Brain microvascular endothelial cell (primary cell): ENCODE results near the gene MAPK8IP3.

Experiments
- DNase-seq: peaks from one replicate; pipeline ENCODE4 v3.0.0-alpha.2; 2020
- H3K27ac ChIP-seq: fragments of 250-450 bp; sonication (Bioruptor Pico); 2 replicates; pipeline ENCODE4 v1.5.1; 2020; ENCODE audit warnings: mild to moderate bottlenecking, moderate library complexity
- H3K27me3 ChIP-seq: fragments of 250-450 bp; sonication (Bioruptor Pico); replicated peaks from 2 replicates; pipeline ENCODE4 v1.5.1; 2020; ENCODE audit warnings: mild to moderate bottlenecking
- H3K36me3 ChIP-seq: fragments of 250-450 bp; sonication (Bioruptor Pico); replicated peaks from 2 replicates; pipeline ENCODE4 v1.5.1; 2020; ENCODE audit warnings: mild to moderate bottlenecking
- H3K4me3 ChIP-seq: 2 replicates; pipeline ENCODE4 v1.5.1; 2011; ENCODE audit warnings: low read depth, mild to moderate bottlenecking, control low read depth, low read length, moderate library complexity
- CTCF ChIP-seq: IDR thresholded peaks from 2 replicates; pipeline ENCODE4 v1.5.1; 2011; ENCODE audit warnings: low read depth, mild to moderate bottlenecking, moderate library complexity, low read length, control low read depth, inconsistent platforms; ENCODE audit errors: missing control alignments
- in situ Hi-C: cut with HindIII; loops from 2 replicates; pipeline ENCODE4 v1.10.0; 2017; ENCODE audit warnings: low sequenced_read_pairs, low pct_ligation_motif_present

Gene MAPK8IP3

GRCh38 chr16:1762196-1762878 is 56.3 kb downstream of the MAPK8IP3 start:
- in situ Hi-C loops, result no loop called here

GRCh38 chr16:1762879-1763520 is 57.0 kb downstream of the MAPK8IP3 start:
- Histone ChIP-seq H3K27ac (no peak overlapping the region), H3K4me3 (no peak overlapping the region), H3K36me3 (peaks cover 80% of the 10 kb centered on the region), H3K27me3 (no peaks in the 10 kb centered on the region)
- in situ Hi-C loops, result no loop called here
- TF ChIP-seq CTCF, result no peak
- DNase-seq, result no peak

More at GRCh38 chr16:1762196-1762878, 56.3 kb downstream of the MAPK8IP3 start:
- no peak overlapping the region for H3K4me3 ChIP-seq
- TF ChIP-seq CTCF, result no peak
- H3K36me3 ChIP-seq, result peaks cover 80% of the 10 kb centered on the region
- no peaks in the 10 kb centered on the region for H3K27me3 ChIP-seq
- DNase-seq, result no peak
- H3K27ac ChIP-seq, result no peak overlapping the region

- no peaks in the 10 kb centered on the region for H3K27me3 ChIP-seq
- no peak overlapping the region for H3K4me3 ChIP-seq
- in situ Hi-C loops, result no loop called here
- no peak for DNase-seq
- peaks cover 80% of the 10 kb centered on the region for H3K36me3 ChIP-seq
- TF ChIP-seq CTCF, result peak; percentile 76
- H3K27ac ChIP-seq, result no peak overlapping the region
Measured at GRCh38 chr16:1763521-1764511, 57.8 kb downstream of the MAPK8IP3 start.

GRCh38 chr16:1764971-1765370 is 59.0 kb downstream of the MAPK8IP3 start:
- Histone ChIP-seq H3K27me3 (no peaks in the 10 kb centered on the region), H3K4me3 (no peak overlapping the region), H3K36me3 (peaks cover 83% of the 10 kb centered on the region), H3K27ac (no peak overlapping the region)
- in situ Hi-C loops, result no loop called here
- DNase-seq, result no peak
- TF ChIP-seq CTCF, result no peak

- no peak for DNase-seq
- in situ Hi-C loops, result no loop called here
Measured at GRCh38 chr16:1765826-1766225, 59.8 kb downstream of the MAPK8IP3 start.

More at GRCh38 chr16:1765826-1766225, 59.8 kb downstream of the MAPK8IP3 start:
- TF ChIP-seq CTCF, result no peak
- Histone ChIP-seq H3K27ac (no peak overlapping the region), H3K4me3 (no peak overlapping the region), H3K36me3 (peaks cover 80% of the 10 kb centered on the region), H3K27me3 (no peaks in the 10 kb centered on the region)
